Activated CD4-positive, CD25-positive, alpha-beta regulatory T cell (primary cell): ENCODE data around the gene ANKRD22.
"Not testable (repeated sequence)": the region's sequence is repeated elsewhere in the genome, so short reads cannot be mapped to it uniquely, and the experiment has no call there.

ENCODE experiments used
- DNase-seq, 4 experiments: peaks; one replicate each; lab custom pipeline; 2025; lab: John Stamatoyannopoulos, UW

The ANKRD22 gene

DNA sequence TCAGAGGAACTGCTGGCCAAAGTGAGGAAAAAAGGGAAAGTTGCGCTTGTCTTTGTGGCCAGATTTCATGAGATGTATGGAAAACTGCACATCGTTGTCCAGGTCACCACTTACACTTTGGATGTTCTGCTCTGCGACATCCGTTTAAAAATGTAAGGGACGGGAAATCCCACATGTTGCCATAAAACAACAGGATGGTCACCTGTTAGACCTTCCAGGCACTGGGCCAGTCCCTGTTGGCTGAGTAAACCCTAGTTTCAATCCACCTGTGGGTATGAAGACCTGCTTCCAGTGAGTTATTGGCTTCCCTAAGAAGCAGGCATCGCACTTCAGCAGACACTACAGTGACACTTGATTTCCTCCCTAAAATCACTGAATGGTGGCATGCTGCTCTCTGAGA lies 25.7 kb upstream of the ANKRD22 start:
- no peak for DNase-seq

DNA sequence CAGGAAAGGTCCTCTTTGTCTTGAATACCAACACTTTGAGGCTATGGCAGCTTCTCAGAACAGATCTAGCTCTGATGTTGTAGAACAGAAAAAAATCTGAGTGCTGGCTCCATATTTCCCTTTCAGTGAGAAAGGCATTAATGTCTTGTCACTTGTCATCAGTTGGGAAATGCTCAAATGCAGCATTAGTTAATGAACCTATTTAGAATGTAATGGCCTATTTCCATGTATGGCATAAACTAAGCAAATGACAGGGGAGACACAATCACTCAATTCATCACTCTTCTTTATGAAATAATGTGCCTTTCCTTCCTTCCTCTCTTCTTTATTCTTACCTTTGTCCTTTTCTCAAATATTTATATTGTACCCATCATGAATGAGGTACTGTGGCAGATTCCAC lies 23.4 kb upstream of the ANKRD22 start:
- DNase-seq = no peak

DNA sequence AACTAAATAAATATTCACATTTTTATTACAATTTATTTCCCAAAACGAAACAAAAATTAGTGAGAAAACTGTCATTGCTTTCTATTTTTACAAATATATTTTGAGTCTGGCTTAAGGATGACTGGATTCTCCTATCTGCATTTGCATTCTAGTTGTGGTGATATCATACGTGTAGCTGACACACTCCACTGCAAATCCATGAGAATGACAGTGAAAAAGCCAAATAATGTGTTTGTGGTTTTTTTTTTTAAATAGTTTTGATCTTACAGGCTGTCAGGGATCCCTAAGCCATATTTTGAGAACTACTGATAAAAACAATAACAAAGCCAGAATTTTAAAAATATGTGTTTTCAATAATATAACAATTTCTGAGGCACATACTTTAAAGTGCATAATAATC lies 22.6 kb upstream of the ANKRD22 start:
- DNase-seq = no peak

DNA sequence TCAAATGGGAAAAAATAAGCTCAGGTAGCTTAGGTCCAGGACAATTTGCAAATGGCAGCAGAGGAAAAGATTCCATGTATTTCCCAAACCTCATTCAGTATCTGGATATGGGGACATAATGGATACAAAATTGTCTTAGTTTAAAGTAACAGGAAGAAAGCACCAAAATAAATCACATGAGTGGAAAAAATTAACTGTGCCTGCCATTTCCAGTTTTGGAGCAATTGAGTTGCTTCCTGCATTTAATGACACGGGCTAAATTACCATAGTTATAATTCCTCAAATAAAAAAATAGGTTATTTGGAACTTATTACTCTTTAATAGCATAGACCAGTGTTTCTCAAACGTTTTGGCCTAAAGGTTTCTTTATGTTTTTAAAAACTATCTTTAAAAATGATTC lies 22.1 kb upstream of the ANKRD22 start:
- DNase-seq = no peak

DNA sequence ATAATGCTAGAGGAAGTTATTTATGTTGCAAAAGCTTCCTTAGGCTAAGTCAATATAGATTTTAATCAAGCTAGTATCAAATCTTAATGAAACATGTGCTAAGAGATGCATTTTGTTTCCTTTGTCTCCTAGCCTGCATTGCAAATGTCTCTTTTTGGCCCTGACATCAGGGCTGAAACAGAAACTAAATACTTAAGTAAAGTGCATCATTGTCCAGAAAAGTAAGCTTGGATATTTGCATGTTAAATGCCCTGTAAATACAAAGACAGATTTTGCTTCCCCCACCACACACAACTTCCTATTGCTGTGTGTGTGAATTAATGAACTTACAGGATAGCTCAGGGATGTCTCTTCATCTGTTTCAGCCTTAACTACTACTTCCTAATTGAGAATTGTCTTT lies 18.4 kb upstream of the ANKRD22 start:
- no peak for DNase-seq

DNA sequence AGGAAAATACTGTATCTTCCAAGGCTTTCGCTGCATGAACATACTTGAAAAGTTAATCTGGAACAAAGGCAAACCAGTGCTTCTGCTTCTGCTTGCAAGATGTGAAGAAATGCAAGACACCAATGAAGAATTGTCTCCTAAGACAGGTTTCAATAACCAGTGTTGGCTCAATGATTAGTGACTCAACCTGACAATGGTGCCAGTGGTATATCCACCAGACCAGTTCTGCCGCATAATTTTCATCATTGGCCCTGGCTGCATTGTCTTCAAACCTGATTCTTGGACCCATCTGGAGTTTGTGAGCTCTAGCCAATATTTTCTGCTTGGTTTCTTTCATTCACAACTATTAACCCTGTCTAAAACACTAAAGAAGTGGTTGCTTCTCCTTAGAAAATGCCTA lies 14.8 kb upstream of the ANKRD22 start:
- DNase-seq = no peak

DNA sequence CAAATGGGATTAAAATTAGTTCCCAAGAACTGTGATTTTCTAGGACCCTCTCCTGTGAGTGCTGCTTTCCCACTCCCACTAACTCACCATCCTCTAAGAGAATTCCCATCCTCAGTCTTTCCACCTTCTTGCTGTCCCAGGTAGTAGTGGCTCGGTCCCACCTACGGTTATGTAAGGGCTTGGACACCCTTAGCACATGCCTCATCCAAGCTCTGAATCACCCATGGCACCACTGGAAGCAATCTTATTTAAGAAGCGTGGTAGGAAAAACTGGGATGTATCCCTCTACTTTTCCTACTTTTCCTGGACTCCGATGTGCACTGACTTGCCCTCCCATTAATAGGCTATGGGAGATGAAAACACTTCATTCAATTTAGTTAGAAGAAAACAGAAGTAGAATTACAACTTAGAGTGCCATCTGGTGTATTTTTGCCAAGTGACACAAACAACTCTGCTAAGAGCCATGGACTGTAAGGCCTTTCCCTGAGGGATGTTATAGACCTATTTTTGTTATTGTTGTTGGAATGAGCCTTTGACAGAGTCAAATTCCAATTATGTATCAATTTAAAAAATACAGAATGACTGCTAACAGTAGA lies 13.7 kb upstream of the ANKRD22 start:
- DNase-seq = no peak

DNA sequence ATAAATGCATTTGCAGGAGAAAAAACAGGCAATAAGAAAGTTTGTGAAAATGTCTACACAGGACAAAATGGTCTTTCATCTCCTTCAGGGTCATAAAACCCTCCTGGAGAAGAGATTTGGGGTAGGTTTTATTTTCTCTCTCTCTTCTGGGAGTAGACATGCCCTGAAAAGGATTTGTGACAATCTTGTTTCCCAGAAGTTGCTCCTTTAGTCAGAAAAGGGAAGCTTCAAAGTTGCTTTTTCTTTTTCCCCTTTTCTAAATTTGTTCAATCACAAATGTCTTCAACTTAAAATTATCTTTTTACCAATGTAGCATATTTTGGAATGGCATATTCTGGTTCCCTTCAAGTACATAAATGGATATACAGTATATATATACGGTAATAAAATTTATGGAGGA lies 9.4 kb upstream of the ANKRD22 start:
- no peak for DNase-seq

DNA sequence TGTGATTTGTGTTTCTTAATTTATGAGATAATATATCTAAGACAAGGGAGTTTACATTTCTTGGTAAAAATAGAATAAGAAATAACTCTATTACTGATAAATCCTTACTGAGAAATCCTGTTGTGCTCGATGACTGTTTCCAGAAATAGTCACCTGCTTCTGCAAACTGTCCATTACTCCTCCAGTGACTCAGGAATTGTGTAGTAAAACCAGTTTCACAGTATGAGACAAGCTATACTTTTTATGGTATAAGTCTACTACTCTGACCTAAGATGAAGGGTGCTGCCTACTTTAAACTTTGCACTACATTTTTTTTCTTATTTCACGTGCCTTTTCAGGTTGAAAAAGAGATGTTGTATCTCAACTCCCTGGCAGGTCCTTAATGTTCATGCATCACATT lies 6.8 kb upstream of the ANKRD22 start:
- no peak for DNase-seq

DNA sequence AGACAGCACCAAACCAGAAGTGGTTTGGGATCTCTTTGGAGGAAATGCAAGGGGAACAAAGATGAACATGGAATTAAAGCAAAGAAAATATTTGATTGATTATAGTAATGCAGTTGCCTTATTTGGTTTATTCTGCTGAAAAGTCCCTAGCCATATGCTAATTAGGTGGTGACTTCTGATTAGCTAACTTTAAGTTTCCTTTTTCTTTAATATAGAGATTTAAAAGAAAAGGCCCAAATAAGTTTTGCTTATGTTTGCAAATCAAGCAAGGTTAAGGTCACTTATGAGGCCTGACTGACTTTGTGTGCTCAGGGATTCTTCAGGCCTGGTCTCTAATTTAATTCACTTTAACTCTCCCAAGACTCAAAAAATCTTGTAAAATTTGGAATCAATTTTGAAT lies 6.2 kb upstream of the ANKRD22 start:
- no peak for DNase-seq

DNA sequence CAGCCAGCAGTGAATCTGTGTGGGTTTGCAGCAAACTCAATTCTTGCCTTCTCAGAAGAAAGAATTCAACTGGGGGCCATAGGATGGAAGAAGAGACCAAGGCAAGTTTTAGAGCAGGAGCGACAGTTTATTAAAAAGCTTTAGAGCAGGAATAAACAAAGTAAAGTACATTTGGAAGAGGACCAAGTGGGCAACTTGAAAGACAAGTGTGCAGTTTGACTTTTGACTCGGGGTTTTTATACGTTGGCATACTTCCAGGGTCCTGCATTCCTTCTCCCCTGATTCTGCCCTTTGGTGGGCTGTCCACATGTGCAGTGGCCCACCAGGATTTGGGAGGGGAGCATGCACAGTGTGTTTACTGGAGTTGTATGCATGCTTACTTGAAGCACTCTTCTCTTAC lies 3.0 kb upstream of the ANKRD22 start:
- DNase-seq = no peak

DNA sequence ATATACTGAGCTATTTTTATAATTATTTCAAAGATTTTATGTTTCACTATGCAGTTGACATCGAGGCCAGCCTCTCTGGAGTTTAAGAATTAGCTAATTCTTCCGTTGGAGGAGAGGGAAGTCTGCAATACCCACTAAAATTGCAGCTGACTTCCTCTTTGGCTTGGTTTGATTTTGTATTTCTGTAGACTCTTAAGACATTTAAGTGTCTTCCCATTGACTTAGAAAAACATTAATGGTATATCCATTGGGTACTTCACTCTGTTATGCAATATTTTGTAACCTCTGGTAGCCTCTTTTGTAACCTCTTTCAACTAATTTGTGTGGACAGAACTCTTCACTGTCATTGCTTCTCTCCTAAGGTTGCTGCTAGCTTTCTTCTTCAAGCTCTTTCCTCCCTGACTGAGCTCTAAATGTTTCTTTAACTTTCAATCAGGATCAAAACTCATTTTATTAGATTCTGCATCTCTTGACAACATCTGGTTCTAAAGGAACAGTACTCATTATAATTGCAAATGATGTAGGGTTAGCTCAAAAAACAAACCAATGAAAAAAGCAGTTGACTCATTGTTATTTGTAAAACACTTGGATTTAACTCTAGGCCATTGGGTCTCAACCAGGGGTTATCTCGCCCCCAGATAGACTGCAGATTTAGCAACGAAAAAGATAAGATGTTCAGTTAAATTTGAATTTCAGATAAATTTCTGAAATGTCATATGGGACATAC lies 1.7 kb upstream of the ANKRD22 start:
- no peak for DNase-seq

DNA sequence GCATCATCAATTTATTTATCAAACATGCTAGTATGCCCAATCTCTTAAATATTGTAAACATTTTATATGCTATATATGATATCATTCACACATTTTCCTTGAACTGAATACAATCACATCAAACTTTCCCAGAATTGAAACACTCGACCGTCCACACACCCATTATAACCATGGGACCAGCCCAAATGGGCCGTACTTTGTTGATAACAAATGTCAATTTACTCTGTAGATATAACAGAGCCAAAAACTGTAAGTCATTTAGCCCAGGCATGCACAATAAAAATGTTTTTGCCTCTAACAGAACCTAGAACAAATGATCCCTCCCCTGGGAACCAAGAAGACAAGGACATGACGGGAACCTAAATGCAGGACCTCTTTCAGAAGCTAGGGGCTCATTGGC lies 683 bp upstream of the ANKRD22 start:
- DNase-seq = no peak

DNA sequence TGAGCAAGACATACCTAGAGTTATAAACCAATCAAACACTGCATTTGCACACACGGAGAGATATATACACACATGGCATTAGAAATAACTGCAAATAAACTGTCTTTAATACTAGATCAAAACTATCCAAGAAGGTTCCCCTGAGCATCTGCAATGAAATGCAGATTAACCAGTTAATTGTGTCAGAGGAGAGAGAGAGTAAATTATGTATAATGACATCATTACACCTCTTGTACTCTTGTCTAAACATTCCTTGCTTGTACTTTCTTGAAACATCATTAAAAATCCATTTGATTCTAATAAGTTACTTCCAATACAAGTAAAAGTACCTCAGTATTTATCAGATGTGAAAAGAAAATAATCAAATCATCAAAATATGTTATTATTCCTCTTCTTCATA lies 932 bp downstream of the ANKRD22 start:
- DNase-seq = no peak

DNA sequence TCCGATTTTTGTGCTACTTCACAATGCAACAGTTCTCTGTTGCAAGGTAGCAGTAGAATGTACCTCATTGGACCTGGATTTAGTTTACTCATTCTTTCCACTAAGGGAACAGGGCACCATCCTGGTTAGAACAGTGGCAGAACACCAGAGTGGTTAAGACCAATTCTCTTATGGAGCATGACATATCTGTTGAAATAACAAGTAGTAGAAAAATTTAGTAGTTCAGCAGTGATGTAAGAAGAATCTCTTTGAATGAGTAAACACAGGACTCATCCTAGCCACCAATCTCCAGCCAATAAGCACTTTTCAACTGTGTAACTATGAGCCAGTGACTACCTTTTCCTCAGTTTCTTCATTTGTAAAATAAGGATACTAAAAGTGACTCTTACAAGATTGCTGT lies 2.4 kb downstream of the ANKRD22 start:
- DNase-seq = no peak

DNA sequence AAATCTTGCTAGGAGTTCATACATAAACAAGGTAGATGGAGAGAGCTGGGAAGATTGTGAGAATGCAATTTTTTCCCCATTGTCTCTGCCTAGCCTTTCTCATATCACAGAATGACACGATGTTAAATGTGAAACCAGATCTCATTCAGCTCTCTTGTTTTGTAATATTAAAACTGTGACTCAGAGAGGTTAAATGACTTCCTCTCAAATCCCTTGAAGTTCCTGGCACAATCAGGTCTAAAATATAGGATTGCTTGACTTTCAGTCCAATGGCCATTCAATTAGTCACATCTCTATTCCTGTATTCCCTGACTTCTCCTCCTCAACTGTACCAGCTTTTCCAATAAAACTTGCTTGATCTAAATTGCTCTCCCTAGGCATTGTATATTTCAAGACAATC lies 3.1 kb downstream of the ANKRD22 start:
- DNase-seq = no peak

DNA sequence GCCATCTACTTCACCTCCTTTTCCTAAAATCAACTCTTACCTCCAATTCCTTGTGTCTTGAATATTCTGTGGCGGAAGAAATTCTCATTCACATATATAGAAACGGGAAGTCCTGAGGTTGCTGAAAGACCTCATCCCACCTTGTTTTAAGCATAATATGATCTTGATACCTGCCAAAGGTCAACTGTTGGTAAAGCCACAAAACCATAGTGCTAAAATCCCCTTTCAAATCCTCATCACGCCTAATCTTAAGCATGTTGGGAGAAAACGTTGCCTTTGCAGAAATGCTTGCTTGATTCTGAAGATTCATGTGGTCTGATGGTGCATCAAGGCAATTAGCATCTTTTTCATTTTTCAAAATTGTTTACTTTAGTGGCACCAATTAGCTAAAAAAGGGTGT lies 8.5 kb downstream of the ANKRD22 start:
- DNase-seq = no peak

DNA sequence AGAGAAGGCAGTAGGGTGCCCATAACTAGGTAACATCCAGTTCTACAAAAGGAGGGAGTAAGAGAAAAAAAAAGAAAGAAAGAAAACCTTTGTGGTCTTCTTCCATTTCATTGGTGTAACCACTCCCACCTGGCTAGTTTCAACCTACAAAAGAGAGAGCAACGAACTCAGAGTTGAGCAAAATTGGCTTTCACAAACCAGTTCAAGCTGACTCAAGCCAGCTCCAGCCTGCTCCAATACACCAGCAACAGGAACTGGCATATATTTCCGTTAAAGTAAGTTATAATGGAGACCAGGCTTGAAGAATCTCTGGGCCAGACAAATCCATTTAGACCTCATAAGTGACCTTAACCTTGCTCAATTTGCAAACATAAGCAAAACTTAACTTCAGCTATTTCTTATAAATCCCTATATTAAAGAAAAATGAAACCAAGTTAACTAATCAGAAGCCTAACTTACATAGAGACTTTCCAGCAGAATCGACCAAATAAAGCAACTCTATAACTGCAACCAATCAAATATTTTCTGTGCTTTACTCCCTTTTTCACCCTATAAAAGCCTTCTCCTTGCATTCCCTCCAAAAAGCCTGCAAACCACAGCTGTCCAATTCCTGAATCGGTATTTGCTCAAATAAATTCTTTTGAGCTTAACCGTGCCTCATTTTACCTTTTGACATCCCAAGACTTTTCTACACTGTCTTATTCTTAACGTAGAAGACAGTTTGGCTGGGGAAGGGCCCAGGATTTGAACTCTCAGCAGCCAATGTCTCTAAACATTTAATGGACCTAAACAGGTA lies 10.1 kb downstream of the ANKRD22 start:
- no peak for DNase-seq

DNA sequence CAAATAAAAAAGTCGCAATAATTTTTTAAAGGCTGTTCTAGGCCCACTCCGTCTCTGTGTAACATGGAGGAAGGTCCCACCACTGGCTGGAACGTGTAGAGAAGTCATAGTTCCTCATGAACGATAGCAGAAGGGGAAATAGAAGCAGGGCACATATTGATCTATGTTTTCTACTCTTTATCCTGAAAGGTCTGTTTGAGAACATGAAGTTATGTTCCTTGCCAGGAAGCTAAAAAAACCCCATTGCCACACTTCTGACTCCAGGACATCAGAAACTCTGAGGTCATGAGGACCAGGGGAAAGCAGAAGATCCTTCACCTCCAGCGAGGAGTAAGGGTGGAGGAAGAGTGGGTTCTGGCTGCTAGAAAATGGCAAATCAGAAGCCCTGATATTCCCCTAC lies 10.8 kb downstream of the ANKRD22 start:
- DNase-seq = no peak

DNA sequence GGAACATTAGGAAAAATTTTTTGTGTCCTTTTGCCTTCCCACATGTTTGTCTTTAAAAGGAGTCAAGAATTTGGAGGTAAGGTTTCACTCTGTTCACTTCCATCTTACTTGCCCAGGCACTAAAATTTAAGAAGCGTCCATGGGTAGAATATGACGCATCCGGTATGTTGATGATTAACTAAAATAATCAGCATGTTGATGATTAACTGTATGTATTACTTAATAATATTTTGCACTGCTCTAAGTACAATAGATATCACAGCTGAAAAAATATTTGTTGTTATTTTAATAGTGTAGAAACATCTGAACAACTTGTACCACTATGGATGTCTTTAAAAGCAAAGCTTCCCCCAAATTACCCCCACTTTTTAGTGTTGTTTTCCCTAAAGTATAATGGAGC lies 11.5 kb downstream of the ANKRD22 start:
- no peak for DNase-seq

DNA sequence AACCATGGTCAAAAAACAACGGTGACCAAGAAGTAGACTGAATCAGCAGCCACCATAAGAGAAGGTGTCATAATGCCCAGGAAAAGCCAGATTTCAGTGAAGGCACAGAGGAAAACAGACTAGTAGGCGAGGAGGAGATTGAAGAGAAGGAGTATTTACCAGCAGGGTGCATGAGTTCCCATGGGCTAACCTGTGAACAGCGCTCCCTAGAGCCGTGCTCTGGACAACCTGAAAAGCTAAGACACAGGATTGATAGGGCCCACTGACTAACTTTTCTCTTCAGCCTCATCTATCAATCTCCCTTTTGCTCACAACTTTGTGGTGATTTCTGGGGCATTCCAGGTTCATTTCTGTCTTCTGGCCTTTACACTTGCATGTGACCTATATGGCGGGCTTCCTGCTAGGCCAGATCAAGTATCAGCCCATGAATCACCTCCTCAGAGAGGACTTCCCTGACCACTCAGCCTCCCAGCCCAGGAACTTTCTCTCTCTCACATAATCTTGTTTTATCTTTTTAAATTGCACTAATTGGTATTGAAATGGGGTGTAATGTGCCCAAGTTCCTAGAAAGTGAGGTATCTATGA lies 12.8 kb downstream of the ANKRD22 start:
- DNase-seq = no peak

DNA sequence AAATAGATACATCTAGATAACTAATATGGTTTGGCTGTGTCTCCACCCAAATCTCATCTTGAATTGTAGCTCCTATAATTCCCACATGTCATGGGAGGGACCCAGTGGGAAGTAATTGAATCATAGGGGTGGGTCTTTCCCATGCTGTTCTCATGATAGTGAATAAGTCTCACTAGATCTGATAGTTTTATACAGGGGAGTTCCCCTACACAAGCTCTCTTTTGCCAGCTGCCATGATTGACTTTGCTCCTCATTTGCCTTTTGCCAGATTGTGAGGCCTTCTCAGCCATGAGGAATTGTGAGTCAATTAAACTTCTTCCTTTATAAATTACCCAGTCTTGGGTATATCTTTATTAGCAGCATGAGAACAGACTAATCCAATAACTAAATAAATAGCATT lies 14.0 kb downstream of the ANKRD22 start:
- not testable (repeated sequence) for DNase-seq

DNA sequence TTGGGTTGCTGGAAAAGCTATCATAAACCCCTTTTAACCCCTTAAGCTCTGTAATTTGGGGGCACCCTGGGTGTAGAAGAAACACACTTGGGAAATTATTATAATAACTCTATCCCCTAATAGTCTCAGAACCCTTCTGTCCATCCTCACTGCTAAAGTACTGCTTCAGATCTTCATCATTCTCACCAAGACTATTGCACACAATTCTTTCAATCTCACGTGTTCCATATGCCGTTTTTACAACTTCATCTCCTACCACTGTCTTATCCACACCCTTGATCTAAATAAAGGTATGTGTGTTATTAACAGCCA lies 15.8 kb downstream of the ANKRD22 start:
- DNase-seq = no peak
